ENCODE results near the gene PARS2.

PARS2 gene

DNA sequence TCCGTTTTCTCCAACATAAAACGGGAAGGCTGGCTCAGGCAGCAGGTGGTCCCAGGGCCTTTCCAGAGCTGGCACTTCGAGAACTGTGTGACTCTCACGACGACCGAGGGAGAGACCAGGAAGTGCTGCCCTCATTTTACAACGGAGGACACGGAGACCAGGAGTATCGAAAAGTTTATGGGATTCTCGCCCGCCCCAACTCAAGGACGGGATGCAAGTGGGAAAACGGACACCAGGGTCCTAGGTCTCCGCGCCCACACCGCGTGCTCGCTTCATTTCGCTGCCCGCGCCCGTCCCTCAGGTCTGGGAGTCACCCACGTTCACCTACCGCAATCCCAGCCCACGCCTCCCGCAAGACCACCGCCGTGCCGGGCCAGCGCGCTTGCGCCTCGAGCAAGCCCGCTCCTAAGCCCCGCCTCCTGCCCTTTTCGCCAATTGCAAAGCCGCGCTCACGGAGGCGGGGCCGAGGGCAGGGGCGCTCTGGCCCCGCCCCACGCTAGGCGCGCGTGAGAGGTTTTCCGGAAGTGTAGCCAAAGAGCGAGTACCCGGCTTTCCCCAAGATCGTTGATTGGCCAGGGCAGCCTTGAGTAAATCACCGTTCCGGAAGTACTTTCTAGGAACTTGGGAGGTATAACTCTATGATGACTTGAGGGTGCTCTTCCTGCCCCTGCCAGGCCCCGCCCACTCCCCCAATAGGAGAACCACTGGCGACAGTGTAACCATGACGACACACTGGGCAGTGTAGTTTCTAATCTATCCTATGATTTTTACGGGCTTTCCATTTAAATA lies at the start of gene PARS2:
TSS of gene PARS2 (minus strand) at position 391 of the 789 bp plus-strand sequence. CDS start 5,362 bp downstream, outside the sequence.
- DNase-seq, result peak; percentile 98

- no peak for DNase-seq
Measured at GRCh38 chr1:54814126-54814498, 49.8 kb upstream of the PARS2 start.

GRCh38 chr1:54813485-54814125 lies 49.3 kb upstream of the PARS2 start:
- no peak for DNase-seq

- DNase-seq, result no peak
Measured at GRCh38 chr1:54812801-54813484, 48.6 kb upstream of the PARS2 start.

DNA sequence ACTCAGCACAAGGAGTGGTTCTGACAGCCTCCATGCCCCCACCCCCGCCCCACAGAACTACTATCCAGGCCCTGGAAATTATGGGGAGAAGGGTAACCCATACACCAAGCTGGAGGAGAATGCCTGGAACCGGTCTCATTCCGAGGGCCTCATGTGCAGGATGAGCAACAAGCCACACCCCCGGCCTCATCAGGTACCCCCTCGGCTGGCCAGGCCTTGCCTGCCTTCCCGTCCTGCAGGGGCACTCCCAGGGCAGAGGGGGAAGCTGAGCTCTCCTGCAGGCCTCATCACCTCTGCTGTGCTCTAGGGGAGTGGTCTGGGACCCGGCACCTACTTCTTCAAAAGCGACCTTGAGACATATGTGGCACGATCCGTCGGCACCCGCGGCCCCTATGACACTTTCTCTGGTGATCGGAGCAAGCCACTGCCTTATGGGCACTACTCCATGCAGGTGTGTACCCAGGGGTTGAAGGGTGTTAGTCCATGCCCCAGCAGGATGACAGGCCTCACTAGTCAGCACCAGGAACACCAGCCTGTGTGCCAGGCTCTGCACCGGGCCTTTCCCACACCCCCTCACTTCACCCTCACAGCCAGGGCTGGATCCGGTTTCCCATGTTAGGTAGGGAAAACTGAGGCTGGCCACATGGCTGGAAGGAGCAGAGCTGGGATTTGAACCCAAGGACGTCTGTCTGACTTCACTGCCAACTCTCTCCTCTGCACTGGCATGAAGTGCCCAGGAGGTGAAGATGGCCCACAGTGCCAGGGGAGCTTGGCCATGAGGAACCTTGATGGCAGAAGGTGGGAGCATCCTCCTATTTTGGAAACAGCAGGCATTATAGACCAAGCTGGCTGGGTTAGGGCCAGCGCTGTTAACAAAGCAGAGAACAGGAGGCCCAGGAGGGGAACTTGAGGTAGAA lies 47.7 kb upstream of the PARS2 start:
- no peak for DNase-seq

GRCh38 chr1:54811066-54811465 lies 46.7 kb upstream of the PARS2 start:
- DNase-seq, result no peak

- DNase-seq, result peak; percentile 75
Measured at GRCh38 chr1:54810153-54810942, 46.0 kb upstream of the PARS2 start.

GRCh38 chr1:54809496-54810074 lies 45.3 kb upstream of the PARS2 start:
- DNase-seq, result no peak

- no peak for DNase-seq
Measured at GRCh38 chr1:54808443-54809207, 44.3 kb upstream of the PARS2 start.

- DNase-seq, result no peak
Measured at GRCh38 chr1:54807756-54808155, 43.4 kb upstream of the PARS2 start.

GRCh38 chr1:54806931-54807611 lies 42.7 kb upstream of the PARS2 start:
- DNase-seq, result no peak

- no peak for DNase-seq
Measured at GRCh38 chr1:54805981-54806381, 41.7 kb upstream of the PARS2 start.

DNA sequence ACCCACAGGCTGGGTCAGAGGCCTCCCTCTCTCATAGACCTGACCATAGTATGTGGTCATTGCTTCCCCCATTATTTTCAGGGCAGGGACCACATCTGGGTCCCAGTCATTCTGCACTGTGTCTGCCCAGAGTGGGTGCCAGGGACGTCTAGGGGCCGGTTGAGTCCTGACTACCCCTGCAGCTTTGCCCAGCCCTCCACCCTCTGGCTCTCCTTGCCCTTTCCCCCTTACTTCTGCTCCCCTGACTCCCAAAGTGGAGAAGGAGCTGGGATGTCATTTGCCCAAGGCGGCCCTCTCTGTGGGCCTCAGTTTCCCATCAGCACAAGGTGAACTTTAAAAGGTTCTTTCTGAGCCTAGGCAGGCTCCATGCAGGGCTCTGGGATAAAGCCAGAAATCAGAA lies 41.1 kb upstream of the PARS2 start:
- no peak for DNase-seq

- DNase-seq, result peak; percentile 5
Measured at GRCh38 chr1:54804471-54805132, 40.3 kb upstream of the PARS2 start.

- peak; percentile 14 for DNase-seq
Measured at GRCh38 chr1:54803761-54804470, 39.6 kb upstream of the PARS2 start.

DNA sequence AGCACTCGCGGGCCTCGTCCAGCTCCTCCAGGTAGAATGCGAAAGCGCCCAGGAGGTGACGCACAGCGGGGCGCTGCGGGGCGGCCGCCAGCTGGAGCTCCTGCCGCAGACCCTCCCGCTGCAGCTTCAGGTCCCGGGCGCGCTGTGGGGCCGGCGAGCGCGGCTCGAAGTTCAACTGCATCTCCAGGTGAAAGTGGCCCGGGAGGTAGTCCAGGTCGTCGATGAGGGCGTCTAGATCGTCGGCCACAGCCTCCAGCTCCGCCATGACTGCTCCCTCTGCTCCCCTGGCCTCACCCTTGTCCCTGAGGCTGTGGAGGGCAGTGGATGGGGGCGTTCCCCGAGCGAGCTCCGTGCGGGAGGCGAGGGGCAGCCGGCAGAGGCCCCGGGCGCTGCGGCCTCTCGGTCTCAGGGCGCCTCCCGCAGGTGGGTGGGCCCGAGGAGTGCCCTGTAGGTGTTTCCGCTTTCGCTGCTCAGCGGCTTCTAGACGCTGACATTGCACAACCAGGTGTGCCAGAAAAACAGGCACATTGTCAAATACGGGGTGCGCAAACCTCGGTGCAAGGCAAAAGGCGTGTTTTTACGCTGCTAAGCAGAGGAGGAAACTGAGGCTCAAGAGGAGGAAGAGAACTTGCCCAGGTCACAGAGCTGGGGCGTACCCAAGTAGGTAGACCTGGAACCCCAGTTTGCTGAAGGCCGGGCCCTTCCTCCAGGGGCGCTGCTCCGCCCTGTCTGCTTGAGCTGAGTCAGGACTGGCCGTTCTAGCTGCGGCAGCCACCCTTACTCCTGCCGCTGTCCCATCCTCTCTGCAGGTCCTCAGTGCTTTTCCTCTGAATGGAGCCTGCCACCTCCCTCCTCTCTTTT lies 36.8 kb upstream of the PARS2 start, which contains the start of gene TTC22:
TSS of gene TTC22 (minus strand) at position 425 of the 861 bp plus-strand sequence. CDS start at position 265, 160 bp downstream.
- peak; percentile 27 for DNase-seq

- peak; percentile 11 for DNase-seq
Measured at GRCh38 chr1:54800041-54800898, 35.9 kb upstream of the PARS2 start.

Data from femur (tissue), 1 donor.